SK-N-SH treated with all-trans-retinoic acid at 6 μM for 48 hours (cell line): ENCODE measurements around the gene XPR1.

ENCODE experiments used
- ARNTL ChIP-seq: fragments of 450-650 bp; formaldehyde crosslinking; IDR thresholded peaks from 2 replicates; pipeline ENCODE4 v1.5.0; 2020; ENCODE audit warnings: low read depth, mild to moderate bottlenecking, moderate library complexity, borderline replicate concordance
- CREB5 ChIP-seq: fragments of 250-450 bp; sonication (Bioruptor Pico); IDR thresholded peaks from 2 replicates; pipeline ENCODE4 v1.5.1; 2020; ENCODE audit warnings: low read depth, mild to moderate bottlenecking, moderate library complexity
- CSRNP3 ChIP-seq: fragments of 250-450 bp; sonication (Bioruptor Pico); IDR thresholded peaks from 2 replicates; pipeline ENCODE4 v1.5.1; 2021; ENCODE audit warnings: mild to moderate bottlenecking, moderate library complexity
- GLIS3 ChIP-seq: fragments of 250-450 bp; sonication (Bioruptor Pico); IDR thresholded peaks from 2 replicates; pipeline ENCODE4 v1.5.0; 2020; ENCODE audit warnings: mild to moderate bottlenecking, moderate library complexity
- POU6F1 ChIP-seq: fragments of 250-450 bp; sonication (Bioruptor Pico); IDR thresholded peaks from 2 replicates; pipeline ENCODE4 v1.8.0; 2021; ENCODE audit warnings: low read depth, mild to moderate bottlenecking, moderate library complexity, borderline replicate concordance
- RARB ChIP-seq: fragments of 250-450 bp; sonication (Bioruptor Pico); IDR thresholded peaks from 2 replicates; pipeline ENCODE4 v1.8.0; 2021; ENCODE audit warnings: mild to moderate bottlenecking, moderate library complexity
- TCF4 ChIP-seq: fragments of 250-450 bp; sonication (Bioruptor Pico); IDR thresholded peaks from 2 replicates; pipeline ENCODE4 v1.8.0; 2021; ENCODE audit warnings: mild to moderate bottlenecking, moderate library complexity, borderline replicate concordance
- TOX ChIP-seq: fragments of 250-450 bp; sonication (Bioruptor Pico); IDR thresholded peaks from 2 replicates; pipeline ENCODE4 v1.8.0; 2021; ENCODE audit warnings: mild to moderate bottlenecking, moderate library complexity, borderline replicate concordance
- ZFP3 ChIP-seq: fragments of 250-450 bp; sonication (Bioruptor Pico); IDR thresholded peaks from 2 replicates; pipeline ENCODE4 v1.5.0; 2020; ENCODE audit warnings: mild to moderate bottlenecking, moderate library complexity
- ZFP30 ChIP-seq: fragments of 450-650 bp; formaldehyde crosslinking; IDR thresholded peaks from 2 replicates; pipeline ENCODE4 v1.5.0; 2022; ENCODE audit warnings: mild to moderate bottlenecking, moderate library complexity
- ZNF565 ChIP-seq: fragments of 450-650 bp; formaldehyde crosslinking; conservative IDR thresholded peaks from 2 replicates; pipeline ENCODE4 v1.5.0; 2020; ENCODE audit warnings: low read depth, mild to moderate bottlenecking, moderate library complexity
- ZNF8 ChIP-seq: fragments of 450-650 bp; formaldehyde crosslinking; IDR thresholded peaks from 2 replicates; pipeline ENCODE4 v1.5.0; 2020; ENCODE audit warnings: mild to moderate bottlenecking, moderate library complexity
- TF ChIP-seq, protein P1 (sequence below): fragments of 250-450 bp; sonication (Bioruptor Pico); IDR thresholded peaks from 2 replicates; pipeline ENCODE4 v1.8.0; 2020; ENCODE audit warnings: mild to moderate bottlenecking, moderate library complexity, borderline replicate concordance

DNA sequence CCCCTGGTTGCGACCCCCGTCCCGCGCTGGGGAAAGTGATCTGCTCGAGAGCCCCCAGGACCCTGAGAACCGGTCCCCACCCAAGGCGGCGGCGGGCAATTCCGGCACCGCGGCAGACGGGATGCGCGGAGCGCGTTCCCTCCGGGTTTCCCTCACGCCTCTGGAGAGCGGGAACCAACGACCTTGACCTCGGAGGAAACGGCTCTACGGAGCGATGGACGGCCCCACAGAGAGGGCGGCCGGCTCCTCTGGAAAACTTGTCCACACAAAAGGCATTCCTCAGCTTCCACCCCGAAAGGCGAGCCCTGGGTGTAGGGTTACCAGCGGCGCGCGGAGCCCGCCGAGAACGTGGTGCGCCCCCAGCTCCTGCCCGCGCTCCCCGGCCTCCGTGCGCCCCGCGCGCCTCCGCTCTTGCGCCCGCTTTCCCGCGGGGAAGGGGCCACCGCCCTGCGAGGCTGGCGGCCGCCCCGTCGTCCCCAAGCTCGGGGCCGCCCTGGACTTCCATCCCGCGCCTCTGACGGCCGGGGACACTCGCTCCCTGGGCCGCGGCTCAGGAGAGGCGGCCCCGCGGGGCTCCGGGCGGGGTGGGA is 280.5 kb downstream of the XPR1 start:
- TF ChIP-seq ZFP3, result no peak
- no peak for TF ChIP-seq ZNF565 (CRISPR knock-in tag)
- TF ChIP-seq ZFP30 (CRISPR knock-in tag), result no peak
- no peak for TF ChIP-seq ARNTL (CRISPR knock-in tag)
- TF ChIP-seq, protein P1, sequence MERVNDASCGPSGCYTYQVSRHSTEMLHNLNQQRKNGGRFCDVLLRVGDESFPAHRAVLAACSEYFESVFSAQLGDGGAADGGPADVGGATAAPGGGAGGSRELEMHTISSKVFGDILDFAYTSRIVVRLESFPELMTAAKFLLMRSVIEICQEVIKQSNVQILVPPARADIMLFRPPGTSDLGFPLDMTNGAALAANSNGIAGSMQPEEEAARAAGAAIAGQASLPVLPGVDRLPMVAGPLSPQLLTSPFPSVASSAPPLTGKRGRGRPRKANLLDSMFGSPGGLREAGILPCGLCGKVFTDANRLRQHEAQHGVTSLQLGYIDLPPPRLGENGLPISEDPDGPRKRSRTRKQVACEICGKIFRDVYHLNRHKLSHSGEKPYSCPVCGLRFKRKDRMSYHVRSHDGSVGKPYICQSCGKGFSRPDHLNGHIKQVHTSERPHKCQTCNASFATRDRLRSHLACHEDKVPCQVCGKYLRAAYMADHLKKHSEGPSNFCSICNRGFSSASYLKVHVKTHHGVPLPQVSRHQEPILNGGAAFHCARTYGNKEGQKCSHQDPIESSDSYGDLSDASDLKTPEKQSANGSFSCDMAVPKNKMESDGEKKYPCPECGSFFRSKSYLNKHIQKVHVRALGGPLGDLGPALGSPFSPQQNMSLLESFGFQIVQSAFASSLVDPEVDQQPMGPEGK, result no peak
- TF ChIP-seq POU6F1 (CRISPR knock-in tag), result no peak
- TF ChIP-seq GLIS3 (CRISPR knock-in tag), result no peak
- TF ChIP-seq TCF4 (CRISPR knock-in tag), result no peak
- no peak for TF ChIP-seq RARB (CRISPR knock-in tag)
- no peak for TF ChIP-seq ZNF8
- no peak for TF ChIP-seq CREB5 (CRISPR knock-in tag)
- TF ChIP-seq CSRNP3, result no peak
- no peak for TF ChIP-seq TOX (CRISPR knock-in tag)
